NCI-H345 (cell line): ENCODE measurements around the gene HIVEP3.
A peak's percentile ranks its signal among the peaks of the same experiment; 100 is the strongest.

Source experiments
- DNase-seq: peaks from one replicate; lab custom pipeline; 2025; lab: John Stamatoyannopoulos, UW

The HIVEP3 gene

GRCh38 chr1:41513383-41513735 is 405.4 kb downstream of the HIVEP3 start:
- no peak for DNase-seq

DNA sequence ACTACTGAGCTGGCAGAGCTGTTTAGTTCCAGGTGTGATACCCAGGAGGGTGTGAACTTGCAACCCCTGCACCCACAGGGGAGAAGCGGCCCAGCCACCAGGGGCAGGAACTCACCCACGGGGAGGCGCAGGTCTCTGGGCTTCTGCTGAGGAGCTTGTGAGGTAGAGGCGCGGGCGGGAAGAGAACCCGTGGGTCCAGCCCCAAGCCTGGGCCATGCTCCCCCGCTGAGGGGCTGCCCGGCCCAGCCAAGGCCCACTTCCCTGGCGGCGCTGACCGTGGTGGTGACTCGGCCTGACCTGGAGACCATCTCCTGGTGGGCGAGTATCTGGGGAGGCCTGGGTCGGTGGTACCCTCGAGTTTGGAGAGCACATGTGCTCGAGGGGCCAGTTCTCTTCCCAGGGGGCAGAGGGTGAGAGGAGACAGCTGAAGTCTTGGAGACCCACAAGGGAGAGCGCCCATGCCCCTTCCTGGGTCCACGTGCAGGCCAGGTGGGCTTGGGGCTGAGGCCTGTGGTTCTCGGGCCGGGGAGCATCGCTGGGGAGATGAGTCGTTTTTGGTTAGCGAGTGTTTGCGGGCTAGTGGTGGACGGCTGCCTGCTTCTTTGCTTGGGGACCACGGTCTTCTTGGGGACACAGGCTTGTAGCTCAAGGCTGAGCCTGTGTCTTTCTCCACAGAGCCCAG is 405.9 kb downstream of the HIVEP3 start:
- no peak for DNase-seq

- DNase-seq: no peak
Measured at GRCh38 chr1:41511239-41511540, 407.5 kb downstream of the HIVEP3 start.

GRCh38 chr1:41510531-41511238 is 408.0 kb downstream of the HIVEP3 start:
- no peak for DNase-seq

- DNase-seq: no peak
Measured at GRCh38 chr1:41509270-41509671, 409.5 kb downstream of the HIVEP3 start.

- DNase-seq: no peak
Measured at GRCh38 chr1:41508290-41508689, 410.4 kb downstream of the HIVEP3 start.

DNA sequence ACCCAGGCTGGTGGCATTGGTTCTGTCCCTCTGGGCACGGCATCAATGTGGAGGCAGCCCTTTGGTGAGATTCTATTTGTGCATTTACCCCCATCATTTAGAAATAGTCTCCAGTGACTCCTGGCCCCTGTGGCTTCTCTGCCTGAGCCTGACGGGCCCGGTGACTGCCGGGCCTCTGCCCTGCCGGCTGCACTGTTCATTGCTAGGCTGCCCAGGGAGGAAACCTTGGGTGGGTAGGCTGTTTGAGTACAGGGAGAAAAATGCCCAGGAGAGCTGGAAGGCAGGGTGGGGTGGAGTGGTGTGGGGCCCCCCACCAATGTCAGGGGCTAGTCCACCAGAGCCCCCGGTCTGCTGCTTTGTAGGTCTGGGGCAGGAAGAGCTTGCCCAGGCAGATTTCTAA is 410.9 kb downstream of the HIVEP3 start:
- no peak for DNase-seq

- no peak for DNase-seq
Measured at GRCh38 chr1:41507110-41507720, 411.5 kb downstream of the HIVEP3 start.

DNA sequence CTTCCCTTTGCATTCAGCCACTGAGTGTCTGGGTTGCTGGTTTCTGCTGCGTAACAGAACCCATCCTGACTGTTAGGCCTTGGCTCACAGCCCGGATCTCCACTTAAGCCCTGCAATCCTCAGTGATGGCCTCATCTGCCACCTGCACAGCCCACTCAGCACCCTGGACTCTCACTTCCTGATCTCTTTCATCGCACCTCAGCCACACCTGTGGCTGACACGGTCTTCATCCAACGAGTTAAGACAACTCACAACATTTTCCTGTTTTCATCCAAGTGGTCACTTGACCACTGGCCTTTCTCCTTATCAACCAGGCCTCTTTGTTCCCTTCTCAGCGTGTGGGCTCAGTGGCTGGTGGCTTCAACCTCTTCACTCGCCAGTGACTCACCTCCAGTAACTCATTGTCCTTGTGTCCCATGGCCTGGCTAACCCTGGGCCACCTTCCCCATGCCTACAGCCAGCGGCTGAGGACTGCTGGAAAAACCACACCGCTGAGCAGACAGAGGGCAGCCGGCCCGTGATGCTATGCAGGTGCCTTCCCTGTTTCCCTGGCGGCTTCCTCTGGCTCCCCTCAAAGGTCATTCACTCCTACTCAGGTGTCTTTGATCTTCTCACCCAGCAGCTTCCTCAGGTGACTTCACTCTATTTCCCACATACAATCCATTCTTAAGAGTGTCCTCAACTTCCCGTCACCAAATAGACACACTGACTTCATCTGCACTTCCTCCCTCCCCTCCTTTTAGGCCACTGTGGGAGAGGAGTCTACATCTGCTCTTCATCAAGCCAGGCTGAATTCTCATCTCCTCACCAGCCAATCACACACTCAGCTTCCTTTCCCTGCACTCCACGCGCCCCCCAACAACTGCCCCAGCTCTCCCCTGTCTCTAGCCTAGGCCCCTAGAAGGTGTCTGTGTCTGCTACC is 414.3 kb downstream of the HIVEP3 start:
- DNase-seq: peak; percentile 70

DNA sequence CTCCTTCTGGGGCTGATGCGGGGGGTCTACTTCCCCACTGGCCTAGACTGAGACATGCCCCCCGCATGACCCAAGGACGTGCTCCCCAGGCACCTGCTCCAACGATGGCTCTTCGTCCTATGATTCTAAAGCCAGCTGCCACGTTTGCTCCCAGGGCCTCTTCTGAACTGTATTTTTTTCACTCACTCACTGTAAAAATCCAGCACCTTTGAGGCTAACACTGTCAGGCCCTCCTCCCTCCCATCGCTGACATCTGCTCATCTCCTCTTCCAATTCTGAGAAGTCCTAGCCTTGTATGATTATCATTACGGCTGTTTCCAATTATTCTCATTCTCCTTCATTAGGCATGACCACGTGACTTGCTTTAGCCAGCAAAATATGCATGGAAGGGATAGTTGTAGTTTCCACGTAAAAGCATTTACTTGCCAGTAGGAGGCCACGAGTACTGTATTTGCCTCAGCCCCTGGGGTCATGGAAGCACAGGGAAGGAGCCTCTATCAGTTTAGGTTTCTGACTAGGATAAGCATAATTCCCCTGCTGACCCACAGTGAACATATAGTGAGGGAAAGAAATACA is 415.1 kb downstream of the HIVEP3 start:
- no peak for DNase-seq

GRCh38 chr1:41502912-41503311 is 415.8 kb downstream of the HIVEP3 start:
- no peak for DNase-seq

DNA sequence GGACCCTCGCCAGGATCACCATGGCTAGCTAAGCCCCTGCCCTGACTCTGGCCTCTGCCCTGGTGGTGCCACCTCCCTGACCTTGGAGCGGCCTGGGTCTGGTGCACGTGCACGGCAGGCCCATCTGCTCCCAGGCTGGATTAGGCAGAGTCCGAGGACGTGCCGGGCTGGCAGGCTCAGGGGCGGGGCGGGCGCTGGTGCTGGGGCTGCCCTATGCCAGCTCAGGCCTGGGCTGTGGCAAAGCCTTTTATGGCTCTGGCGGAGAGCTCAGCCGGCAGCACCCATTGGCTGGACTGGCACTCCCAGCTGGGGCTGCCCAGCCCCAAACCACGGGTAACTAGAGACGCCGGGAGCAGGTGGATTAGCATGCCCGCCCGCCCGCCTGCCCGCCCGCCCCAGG is 417.1 kb downstream of the HIVEP3 start:
- DNase-seq: no peak

- no peak for DNase-seq
Measured at GRCh38 chr1:41500781-41501518, 417.8 kb downstream of the HIVEP3 start.

- DNase-seq: no peak
Measured at GRCh38 chr1:41500378-41500777, 418.3 kb downstream of the HIVEP3 start.

GRCh38 chr1:41499591-41499990 is 419.1 kb downstream of the HIVEP3 start:
- DNase-seq: no peak

DNA sequence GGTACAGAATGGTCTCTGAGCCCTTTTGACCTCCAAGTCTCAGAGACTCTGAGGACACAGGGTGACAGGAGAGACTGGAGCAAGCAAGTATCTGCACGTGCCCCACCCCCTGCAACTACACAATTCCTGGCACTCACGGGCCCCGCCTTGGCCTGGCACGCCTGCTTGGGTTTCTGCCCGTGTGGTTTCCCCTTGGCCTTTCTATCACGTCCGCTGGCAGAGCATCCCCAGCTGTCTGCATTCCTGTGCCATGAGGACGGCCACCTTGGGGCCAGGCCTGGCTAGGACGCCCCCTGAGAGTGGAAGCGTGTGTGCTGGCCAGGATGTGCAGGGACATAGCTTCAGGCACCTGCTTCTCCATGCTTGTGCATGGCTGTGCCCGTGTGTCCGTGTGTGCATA is 419.9 kb downstream of the HIVEP3 start:
- no peak for DNase-seq

- no peak for DNase-seq
Measured at GRCh38 chr1:41498391-41498790, 420.3 kb downstream of the HIVEP3 start.

GRCh38 chr1:41497461-41498030 is 421.2 kb downstream of the HIVEP3 start:
- no peak for DNase-seq

- no peak for DNase-seq
Measured at GRCh38 chr1:41497056-41497440, 421.7 kb downstream of the HIVEP3 start.

GRCh38 chr1:41496080-41497055 is 422.4 kb downstream of the HIVEP3 start:
- DNase-seq: no peak
